Heart left ventricle (tissue), 16 donors: ENCODE data around the gene GPR149. TPM values are rescaled to one million over a fixed set of nuclear protein-coding genes. Genes with fewer than 3 reads are reported as not detected.

ENCODE experiments used
- ATAC-seq, 4 donors: fragments of 200-7000 bp; cut with Tn5 transposase; one replicate each; pipeline ENCODE4 v1.9.1; 2020 to 2022; ENCODE audit warnings: moderate library complexity in 4 of 4, mild to moderate bottlenecking in 3 of 4, moderate number of reproducible peaks in 1 of 4
- DNase-seq, 5 donors: peaks; one replicate each; pipeline ENCODE4 v3.0.0-alpha.2; 2020
- H3K27ac ChIP-seq, 12 donors: fragments of 200-600 bp; sonication (generic) in 4 of 12; one replicate each; pipeline versions ENCODE4 v1.5.0 to v1.8.0; 2016 to 2022; ENCODE audit warnings: mild to moderate bottlenecking in 2 of 12
- H3K27me3 ChIP-seq, 9 donors: fragments of 200-600 bp; sonication (generic) in 2 of 9; one replicate each; pipeline versions ENCODE4 v1.5.1 to v1.8.0; 2016 to 2022; ENCODE audit warnings: mild to moderate bottlenecking in 3 of 9
- H3K36me3 ChIP-seq, 9 donors: fragments of 200-600 bp; sonication (generic) in 2 of 9; one replicate each; pipeline versions ENCODE4 v1.5.0 to v1.8.0; 2018 to 2022; ENCODE audit warnings: mild to moderate bottlenecking in 2 of 9
- H3K4me1 ChIP-seq, 12 donors: fragments of 200-600 bp; sonication (generic) in 4 of 12; one replicate each; pipeline versions ENCODE4 v1.5.0 to v1.8.0; 2016 to 2022; ENCODE audit warnings: mild to moderate bottlenecking in 3 of 12
- H3K4me3 ChIP-seq, 12 donors: fragments of 200-600 bp; sonication (generic) in 4 of 12; one replicate each; pipeline versions ENCODE4 v1.5.0 to v1.8.0; 2017 to 2022; ENCODE audit warnings: mild to moderate bottlenecking in 9 of 12, moderate library complexity in 4 of 12
- H3K9me3 ChIP-seq, 12 donors: fragments of 200-600 bp; sonication (generic) in 4 of 12; one replicate each; pipeline versions ENCODE4 v1.5.0 to v1.8.0; 2016 to 2022; ENCODE audit warnings: mild to moderate bottlenecking in 1 of 12
- CTCF ChIP-seq, 12 donors: fragments of 200-600 bp; sonication (generic) in 4 of 12; IDR thresholded peaks; one replicate each; pipeline versions ENCODE4 v1.5.0 to v1.8.0; 2018 to 2022; ENCODE audit warnings: antibody characterized with exemption in 12 of 12, mild to moderate bottlenecking in 5 of 12
- POLR2A ChIP-seq, 2 donors: fragments of 450-650 bp; IDR thresholded peaks; one replicate each; pipeline ENCODE4 v1.6.1; 2017; ENCODE audit warnings: antibody characterized with exemption in 2 of 2, mild to moderate bottlenecking in 2 of 2, moderate library complexity in 2 of 2
- WGBS, 4 donors: extraction: QIAGEN DNeasy Blood & Tissue Kit in 2 of 4; methylation state at CpG; one replicate each; pipeline versions ENCODE4 v1.1.5 to v1.1.7; 2013 to 2018; 5-methylcytosine and 5-hydroxymethylcytosine counted together
- intact Hi-C, 10 donors: fragments of 100-400 bp; cut with DNase I; formaldehyde crosslinking; loops; one replicate each; pipeline versions ENCODE4 v1.11.1 to v1.14.2; 2022
- long read RNA-seq, 3 donors: library from polyadenylated mRNA; unstranded; transcript quantifications; one replicate each; pipeline ENCODE4 v2.0.0, GENCODE V29; 2020 to 2021
- polyA plus RNA-seq, 2 donors: library from polyadenylated mRNA; stranded (reverse); fragments of 200-250 nt; gene quantifications; one replicate each; pipeline ENCODE4 v1.2.3, GENCODE V29; 2013
- total RNA-seq, 9 donors: library from RNA; depleted of rRNA in 2 of 9; stranded (reverse); fragments of >200 nt in 2 of 9; fragmentation: NEBNext Ultra II Directional in 3 of 9; extraction: Animal tissue kit (Norgen Biotek cat#: 25700) in 3 of 9; gene quantifications; one replicate each; pipeline versions ENCODE4 v1.1.0 to v1.2.4, GENCODE V29; 2016 to 2023
- donor health status: ischemic (EF 13 %, LVEDD 7.1; RV severe dilation, severe dysfunction).
- donor health status: healthy with polysubstance abuse.
- donor health status: DM: no; HTN: yes; CAD: no.
- donor health status: DM: no; HTN: no; CAD: no.
- donor health status: ischemic (EF 25% LVEDD 6.9; RV normal size, moderate dysfunction).
- donor health status: ischemic (EF 25% LVEDD 5.7; RV mildly dilated, moderate dysfunction).
- donor health status: healthy.
- donor health status: DM: yes; HTN: yes; CAD: no.
- donor health status: ischemic (EF 35%, LVEDD 5.7; RV mildly dilated, moderate dysfunction).
- donor health status: nonischemic (EF 11% LVEDD 7.7; RV severe dilation, severe dysfunction).
- donor health status: DM: yes; HTN: yes; CAD: no.
- donor health status: PGD.
- donor health status: ischemic (EF 29% LVEDD 5.4; RV normal size, mild dysfunction).
- donor health status: nonischemic (EF 23%, LVEDD 6.1; RV moderate dilation, normal function).

The GPR149 gene
- not detected for total RNA-seq
- not detected for polyA plus RNA-seq
- long read RNA-seq, donor 1: 0 reads
- long read RNA-seq, donor 2: 0 reads
- long read RNA-seq, donor 3: 0 reads

GRCh38 chr3:154430014-154430413, at the start of gene GPR149:
Gene GPR149 (minus strand): TSS chr3:154430190. CDS start chr3:154429615, 575 bp downstream.
- 12 to 17% (median 14%) methylated on average over 7 of the region's 7 CpGs for WGBS, 4 donors
- Histone ChIP-seq H3K9me3 (no peaks in the 10 kb centered on the region), H3K4me1 (peaks cover 0 to 7% (median 0%) of the 10 kb centered on the region in 12 donors), H3K4me3 (no peak within 1 kb of the TSS), H3K36me3 (no peaks in the 10 kb centered on the region), H3K27ac (no peak within 1 kb of the TSS), H3K27me3 (peaks cover 0 to 57% (median 17%) of the 10 kb centered on the region in 9 donors)
- DNase-seq: no peak
- intact Hi-C loops: no loop called here
- no peak for ATAC-seq
- TF ChIP-seq POLR2A (IDR thresholded peaks at IDR 0.05) (no peak), CTCF (IDR thresholded peaks at IDR 0.05) (no peak)

GRCh38 chr3:154473769-154474168, 43.8 kb upstream of the GPR149 start:
- intact Hi-C loops: no loop called here
- no peaks in the 10 kb centered on the region for H3K4me1 ChIP-seq
- no peaks in the 10 kb centered on the region for H3K36me3 ChIP-seq
- ATAC-seq: no peak
- no peak overlapping the region for H3K4me3 ChIP-seq
- no peak for TF ChIP-seq POLR2A (IDR thresholded peaks at IDR 0.05)
- TF ChIP-seq CTCF (IDR thresholded peaks at IDR 0.05): no peak
- H3K27ac ChIP-seq: no peak overlapping the region
- peaks cover 0 to 15% (median 4%) of the 10 kb centered on the region in 12 donors for H3K9me3 ChIP-seq
- H3K27me3 ChIP-seq: no peaks in the 10 kb centered on the region
- no peak for DNase-seq

- Histone ChIP-seq H3K27me3 (no peaks in the 10 kb centered on the region), H3K27ac (no peak overlapping the region), H3K9me3 (peaks cover 0 to 12% (median 4%) of the 10 kb centered on the region in 12 donors), H3K4me1 (no peaks in the 10 kb centered on the region), H3K36me3 (no peaks in the 10 kb centered on the region), H3K4me3 (no peak overlapping the region)
- no peak for TF ChIP-seq CTCF (IDR thresholded peaks at IDR 0.05)
- no peak for TF ChIP-seq POLR2A (IDR thresholded peaks at IDR 0.05)
- WGBS, 4 donors: 83 to 95% (median 89%) methylated on average over 1 of the region's 1 CpG
- intact Hi-C loops: no loop called here
- DNase-seq: no peak
- ATAC-seq: no peak
Measured at GRCh38 chr3:154469585-154469984, 39.6 kb upstream of the GPR149 start.

GRCh38 chr3:154464440-154465190, 34.6 kb upstream of the GPR149 start:
- intact Hi-C loops: no loop called here
- Histone ChIP-seq H3K27ac (no peak overlapping the region), H3K27me3 (no peaks in the 10 kb centered on the region), H3K4me1 (no peaks in the 10 kb centered on the region), H3K4me3 (no peak overlapping the region), H3K9me3 (no peaks in the 10 kb centered on the region), H3K36me3 (no peaks in the 10 kb centered on the region)
- ATAC-seq: no peak
- DNase-seq: no peak
- TF ChIP-seq POLR2A (IDR thresholded peaks at IDR 0.05): no peak
- no peak for TF ChIP-seq CTCF (IDR thresholded peaks at IDR 0.05)
